H1 (cell line): ENCODE measurements around the gene ANKS1B. TPM values are rescaled to one million over a fixed set of nuclear protein-coding genes. Genes with fewer than 3 reads are reported as not detected.

Source experiments
- HDAC6 ChIP-seq: IDR thresholded peaks from one replicate; pipeline ENCODE4 v1.7.1; 2012; ENCODE audit warnings: low read depth, mild to moderate bottlenecking, inconsistent platforms, low read length, moderate library complexity
- polyA plus RNA-seq, 7 experiments: library from polyadenylated mRNA; depleted of rRNA in 3 of 7; stranded (reverse) in 5 of 7; unstranded in 2 of 7; fragments of >200 nt in 5 of 7; fragments of 200-250 nt in 2 of 7; gene quantifications; 1 replicate in 5 of 7; 2 replicates in 1 of 7; 4 replicates in 1 of 7; pipeline versions ENCODE4 v1.2.1 to v1.2.3, GENCODE V29; 2011 to 2013; ENCODE audit warnings: missing spikeins in 2 of 7, mixed read lengths in 2 of 7
- total RNA-seq: library from RNA; stranded (reverse); fragmentation: NEBNext Ultra II Directional; extraction: Animal tissue kit (Norgen Biotek cat#: 25700); gene quantifications from 2 replicates; pipeline ENCODE4 v1.2.1, GENCODE V29; 2021

ANKS1B gene
- total and polyA plus RNA-seq, 2 of the 8 experiments (the other 6 are each of a cell fraction or from before 2014, with no cell fraction given) = 2.7 to 6.1 TPM

- no peak for TF ChIP-seq HDAC6
- TF ChIP-seq, all 59 proteins: peak for 0
Observed at GRCh38 chr12:99119449-99119848, 865.3 kb downstream of the ANKS1B start (continued).
